HCT116 (cell line): Measurements from ENCODE around the gene SPSB2. TPM values are rescaled to one million over a fixed set of nuclear protein-coding genes. Genes with fewer than 3 reads are reported as not detected.

Experiments
- ATAC-seq: fragments of 200-7000 bp; cut with Tn5 transposase; 2 replicates; pipeline ENCODE4 v1.9.1; 2020; ENCODE audit warnings: mild to moderate bottlenecking, moderate library complexity
- BruUV-seq: library from RNA; stranded (reverse); fragments of 400-500 nt; replicated peaks from 2 replicates; lab custom pipeline; 2021; lab: Mats Ljungman, UMichigan
- CTCF ChIA-PET: fragments of 300-600 bp; sonication (Branson Sonifier 250); formaldehyde crosslinking; loops from one replicate; lab custom pipeline; 2021; ENCODE audit warnings: antibody characterized with exemption; lab: Charles Lee
- POLR2A ChIA-PET: fragments of 300-600, 350-600 bp; sonication (Branson Sonifier 250); formaldehyde crosslinking; loops from one replicate; lab custom pipeline; 2021; ENCODE audit warnings: antibody characterized with exemption; lab: Charles Lee
- RAD21 ChIA-PET, 2 experiments: fragments of 300-600 bp; sonication (Branson Sonifier 250); formaldehyde crosslinking; loops; one replicate each; lab custom pipeline; 2023; ENCODE audit warnings: low total read pairs in 2 of 2; ENCODE audit not compliant: uncharacterized antibody in 2 of 2, unreplicated experiment in 2 of 2, low non-redundant PET in 1 of 2; lab: Charles Lee
- DNase-seq: peaks from one replicate; pipeline ENCODE4 v3.0.0-alpha.2; 2010; ENCODE audit warnings: low read depth, low spot score
- H2AFZ ChIP-seq: fragments of 200-600 bp; shearing (Covaris generic), sonication (generic); 2 replicates; pipeline ENCODE4 v1.6.1; 2017; ENCODE audit warnings: low read depth, mixed run types, mixed read lengths, antibody characterized with exemption, low read length; ENCODE audit not compliant: poor library complexity, severe bottlenecking
- H3K27ac ChIP-seq: 2 replicates; pipeline ENCODE4 v1.5.1; 2012; ENCODE audit warnings: low read depth, low read length
- H3K27me3 ChIP-seq: fragments of 200-600 bp; sonication (generic); 2 replicates; pipeline ENCODE4 v1.6.1; 2016; ENCODE audit warnings: mixed run types, low read length, mixed read lengths; ENCODE audit not compliant: insufficient read depth
- H3K36me3 ChIP-seq, 2 experiments: fragments of 200-500 bp in 1 of 2; fragments of 200-600 bp in 1 of 2; sonication (Bioruptor generic) in 1 of 2; sonication (generic) in 1 of 2; 2 replicates each; pipeline versions ENCODE4 v1.5.1 to v1.6.1; 2014 to 2016; ENCODE audit warnings: low read length in 2 of 2, inconsistent platforms in 1 of 2, mixed read lengths in 1 of 2, mixed run types in 1 of 2; ENCODE audit not compliant: insufficient read depth in 2 of 2, control insufficient read depth in 1 of 2
- H3K4me1 ChIP-seq, 2 experiments: fragments of 200-600 bp in 1 of 2; sonication (generic) in 1 of 2; 2 replicates each; pipeline versions ENCODE4 v1.5.1 to v1.6.1; 2012 to 2017; ENCODE audit warnings: low read length in 2 of 2, inconsistent platforms in 1 of 2, mild to moderate bottlenecking in 1 of 2, mixed read lengths in 1 of 2, mixed run types in 1 of 2, moderate library complexity in 1 of 2; ENCODE audit not compliant: insufficient read depth in 2 of 2, control insufficient read depth in 1 of 2
- H3K4me2 ChIP-seq: fragments of 200-600 bp; sonication (generic); 2 replicates; pipeline ENCODE4 v1.6.1; 2017; ENCODE audit warnings: mixed run types, low read length, mixed read lengths
- H3K4me3 ChIP-seq, 2 experiments: fragments of 200-600 bp in 1 of 2; sonication (generic) in 1 of 2; replicated peaks in 1 of 2; 2 replicates each; pipeline ENCODE4 v1.5.1; 2011 to 2016; ENCODE audit warnings: low read length in 2 of 2, control low read depth in 1 of 2, low read depth in 1 of 2, mild to moderate bottlenecking in 1 of 2, mixed read lengths in 1 of 2, mixed run types in 1 of 2
- H3K79me2 ChIP-seq: fragments of 200-600 bp; sonication (generic); 2 replicates; pipeline ENCODE4 v1.6.1; 2017; ENCODE audit warnings: mild to moderate bottlenecking, mixed run types, low read length, moderate library complexity, mixed read lengths; ENCODE audit not compliant: insufficient read depth
- H3K9ac ChIP-seq: fragments of 200-600 bp; sonication (generic); 2 replicates; pipeline ENCODE4 v1.6.1; 2016; ENCODE audit warnings: low read length, mixed read lengths
- H3K9me2 ChIP-seq: fragments of 200-600 bp; sonication (generic), shearing (Covaris generic); 2 replicates; pipeline ENCODE4 v1.6.1; 2017; ENCODE audit warnings: mixed run types, mild to moderate bottlenecking, moderate library complexity; ENCODE audit not compliant: insufficient read depth
- H3K9me3 ChIP-seq, 2 experiments: fragments of 200-500 bp in 1 of 2; fragments of 200-600 bp in 1 of 2; sonication (Bioruptor generic) in 1 of 2; sonication (generic) in 1 of 2; 2 replicates each; pipeline ENCODE4 v1.6.1; 2014 to 2017; ENCODE audit warnings: low read length in 2 of 2, mixed read lengths in 2 of 2, inconsistent platforms in 1 of 2, low read depth in 1 of 2, mild to moderate bottlenecking in 1 of 2, mixed run types in 1 of 2, moderate library complexity in 1 of 2; ENCODE audit not compliant: control insufficient read depth in 1 of 2, insufficient read depth in 1 of 2
- H4K20me1 ChIP-seq: fragments of 200-600 bp; sonication (generic), shearing (Covaris generic); 2 replicates; pipeline ENCODE4 v1.6.1; 2017; ENCODE audit warnings: mixed run types, mild to moderate bottlenecking, moderate library complexity; ENCODE audit not compliant: insufficient read depth
- CBX3 ChIP-seq: IDR thresholded peaks from 2 replicates; pipeline ENCODE4 v1.6.1; 2012; ENCODE audit warnings: low read depth
- EGR1 ChIP-seq: IDR thresholded peaks from 2 replicates; pipeline ENCODE4 v1.6.1; 2012; ENCODE audit warnings: low read depth
- EZH2phosphoT487 ChIP-seq: fragments of 200-600 bp; IDR thresholded peaks from 2 replicates; pipeline ENCODE4 v1.6.1; 2018; ENCODE audit warnings: antibody characterized with exemption, borderline replicate concordance
- FOSL1 ChIP-seq: IDR thresholded peaks from 2 replicates; pipeline ENCODE4 v1.6.1; 2012; ENCODE audit warnings: low read depth
- POLR2AphosphoS5 ChIP-seq: IDR thresholded peaks from 2 replicates; pipeline ENCODE4 v1.6.1; 2011; ENCODE audit warnings: mild to moderate bottlenecking, low read depth, low read length, moderate library complexity
- RAD21 ChIP-seq: IDR thresholded peaks from 2 replicates; pipeline ENCODE4 v1.6.1; 2012; ENCODE audit warnings: low read depth, mild to moderate bottlenecking
- REST ChIP-seq: IDR thresholded peaks from 2 replicates; pipeline ENCODE4 v1.6.1; 2012; ENCODE audit warnings: low read depth
- TCF7L2 ChIP-seq: IDR thresholded peaks from 2 replicates; pipeline ENCODE4 v1.7.0; 2011; ENCODE audit warnings: borderline replicate concordance, inconsistent platforms; ENCODE audit not compliant: insufficient read depth, insufficient read length; ENCODE audit errors: extremely low read depth
- intact Hi-C: fragments of 100-400 bp; cut with micrococcal nuclease; formaldehyde crosslinking; loops from 2 replicates; pipeline ENCODE4 v1.10.0; 2022
- total RNA-seq: library from RNA; stranded (reverse); gene quantifications from one replicate; pipeline ENCODE4 v1.2.1, GENCODE V29; 2021; ENCODE audit not compliant: unreplicated experiment
- TF ChIP-seq, protein P1 (sequence below), 3 experiments: fragments of 200-600 bp in 1 of 3; sonication (generic) in 1 of 3; IDR thresholded peaks in 2 of 3; conservative IDR thresholded peaks in 1 of 3; 2 replicates each; pipeline ENCODE4 v1.5.1; 2012 to 2017; ENCODE audit warnings: low read depth in 2 of 3, low read length in 2 of 3, antibody characterized with exemption in 1 of 3, borderline replicate concordance in 1 of 3, control low read depth in 1 of 3, mild to moderate bottlenecking in 1 of 3, mixed read lengths in 1 of 3, mixed run types in 1 of 3, moderate library complexity in 1 of 3; ENCODE audit not compliant: insufficient read depth in 1 of 3

SPSB2 gene
- total RNA-seq, 1 experiment from 2014 or later = 10.0 TPM

DNA sequence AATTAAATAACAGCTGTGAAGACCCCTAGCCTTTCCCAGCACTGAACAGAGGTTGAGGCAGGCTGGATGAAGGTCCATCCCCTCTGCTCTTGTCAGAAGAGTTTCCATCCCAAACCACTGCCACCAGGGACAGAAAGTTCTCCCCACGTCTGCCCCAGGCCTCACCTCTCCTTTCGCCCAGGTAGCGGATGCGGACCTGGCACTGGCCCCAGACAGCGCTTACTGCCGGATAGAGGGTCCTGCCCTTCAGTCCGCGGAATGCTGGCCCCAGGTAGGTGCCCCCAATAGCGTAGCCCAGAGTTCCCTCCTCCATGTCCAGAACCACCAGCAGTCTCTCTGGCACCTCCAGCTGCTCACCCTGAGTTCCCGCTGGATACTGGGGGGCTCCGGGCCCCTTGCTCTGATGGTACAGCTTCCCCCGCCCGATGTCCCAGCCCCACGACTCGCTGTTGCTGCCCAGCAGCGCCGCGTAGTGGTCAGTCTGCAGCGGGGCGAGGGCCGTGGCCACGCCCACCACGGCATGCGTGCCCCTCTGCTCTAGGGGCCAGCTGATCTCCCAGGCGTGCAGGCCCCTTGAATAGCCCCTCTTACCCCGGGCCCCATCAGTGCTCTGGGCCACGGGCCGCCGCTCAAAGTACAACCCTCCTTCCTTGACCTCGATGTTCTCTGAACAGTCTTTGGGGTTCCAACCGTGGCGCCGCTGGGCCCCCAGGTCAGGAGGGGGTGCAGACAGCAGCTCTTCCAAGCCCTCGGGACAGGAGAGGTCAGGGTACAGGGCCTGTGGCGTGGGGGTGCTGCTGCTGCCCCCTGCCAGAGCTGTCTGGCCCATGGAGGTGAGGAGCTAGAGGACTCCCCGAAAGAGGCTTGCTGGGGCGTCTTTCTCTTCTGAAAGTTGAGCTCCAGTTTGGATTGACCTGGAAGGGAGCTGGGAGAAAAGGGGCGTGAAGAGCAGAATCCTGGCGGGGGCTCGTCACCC, 742 bp downstream of the SPSB2 start:
- TSS peak; percentile 82 for BruUV-seq
- CTCF ChIA-PET = interaction anchor here (0.6 to 4.1 kb wide), 29 partner anchors 9 to 317 kb away, joined by 3 to 30 read pairs (median 5); partner anchors contain the start of genes C12orf57, C1RL, C1S and CDCA3

More for the DNA sequence above, 742 bp downstream of the SPSB2 start:
- peaks cover 54% of the 10 kb centered on the region for H3K79me2 ChIP-seq
- no peaks in the 10 kb centered on the region for H3K9me2 ChIP-seq
- peaks cover 23 to 50% of the 10 kb centered on the region in 2 experiments for H3K4me1 ChIP-seq
- H3K36me3 ChIP-seq = peaks cover 8 to 35% of the 10 kb centered on the region in 2 experiments; a peak in 3 of 4 replicates
- no peaks in the 10 kb centered on the region for H3K27me3 ChIP-seq
- DNase-seq = peak; percentile 49
- peak overlapping the region; percentile 92 for H3K4me2 ChIP-seq
- peak overlapping the region; percentile 86 for H3K9ac ChIP-seq
- H3K27ac ChIP-seq = peak overlapping the region; percentile 96
- TF ChIP-seq REST = no peak
- TF ChIP-seq EZH2phosphoT487 = no peak
- TF ChIP-seq TCF7L2 = peak; percentile 46
- TF ChIP-seq POLR2AphosphoS5 = peak; percentile 56
- TF ChIP-seq CBX3 = no peak
- no peak for TF ChIP-seq FOSL1
- TF ChIP-seq, protein P1, sequence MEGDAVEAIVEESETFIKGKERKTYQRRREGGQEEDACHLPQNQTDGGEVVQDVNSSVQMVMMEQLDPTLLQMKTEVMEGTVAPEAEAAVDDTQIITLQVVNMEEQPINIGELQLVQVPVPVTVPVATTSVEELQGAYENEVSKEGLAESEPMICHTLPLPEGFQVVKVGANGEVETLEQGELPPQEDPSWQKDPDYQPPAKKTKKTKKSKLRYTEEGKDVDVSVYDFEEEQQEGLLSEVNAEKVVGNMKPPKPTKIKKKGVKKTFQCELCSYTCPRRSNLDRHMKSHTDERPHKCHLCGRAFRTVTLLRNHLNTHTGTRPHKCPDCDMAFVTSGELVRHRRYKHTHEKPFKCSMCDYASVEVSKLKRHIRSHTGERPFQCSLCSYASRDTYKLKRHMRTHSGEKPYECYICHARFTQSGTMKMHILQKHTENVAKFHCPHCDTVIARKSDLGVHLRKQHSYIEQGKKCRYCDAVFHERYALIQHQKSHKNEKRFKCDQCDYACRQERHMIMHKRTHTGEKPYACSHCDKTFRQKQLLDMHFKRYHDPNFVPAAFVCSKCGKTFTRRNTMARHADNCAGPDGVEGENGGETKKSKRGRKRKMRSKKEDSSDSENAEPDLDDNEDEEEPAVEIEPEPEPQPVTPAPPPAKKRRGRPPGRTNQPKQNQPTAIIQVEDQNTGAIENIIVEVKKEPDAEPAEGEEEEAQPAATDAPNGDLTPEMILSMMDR (IDR thresholded peaks at IDR 0.05 in 2 of 3, conservative IDR thresholded peaks at IDR 0.05 in 1 of 3; ENCODE audit: borderline replicate concordance in 1 of 3, insufficient read depth in 1 of 3, low read depth in 2 of 3, low read length in 2 of 3) = peak in 2 of 3 experiments; percentile 87 to 96; a peak in 4 of 6 replicates
- no peak for TF ChIP-seq EGR1
- TF ChIP-seq RAD21 = no peak
- H2AFZ ChIP-seq = no peak overlapping the region
- ChIA-PET POLR2A (interaction anchor here (1.1 to 10.9 kb wide), 12 partner anchors 9 to 149 kb away, joined by 3 to 186 read pairs (median 8); partner anchors contain the start of genes C12orf57, CDCA3, COPS7A and RNU7-1), RAD21 (interaction anchor here (0.9 to 1.3 kb wide), 4 partner anchors 19 to 53 kb away, joined by 3 to 5 read pairs (median 4); partner anchors contain the start of gene USP5 (in 1 of the 2))
- intact Hi-C loops = loop anchor here (1.0 to 5.0 kb wide), 4 partner anchors 55 to 765 kb away; partner anchors contain the start of gene ATN1
- ATAC-seq = peak; percentile 52
- H4K20me1 ChIP-seq = peaks cover 12% of the 10 kb centered on the region; the same call in 1 of the 2 replicates
- peak overlapping the region; percentile 73 to 92 for H3K4me3 ChIP-seq
- no peaks in the 10 kb centered on the region for H3K9me3 ChIP-seq
